HCT116 (cell line): ENCODE results near the gene ANGEL1.

Experiments
- ATF3 ChIP-seq: IDR thresholded peaks from 2 replicates; pipeline ENCODE4 v1.6.1; 2012
- CTCF ChIP-seq, 3 experiments: fragments of 200-600 bp in 1 of 3; sonication (generic) in 1 of 3; IDR thresholded peaks in 2 of 3; conservative IDR thresholded peaks in 1 of 3; 2 replicates each; pipeline ENCODE4 v1.5.1; 2012 to 2017; ENCODE audit warnings: low read depth in 2 of 3, low read length in 2 of 3, antibody characterized with exemption in 1 of 3, borderline replicate concordance in 1 of 3, control low read depth in 1 of 3, mild to moderate bottlenecking in 1 of 3, mixed read lengths in 1 of 3, mixed run types in 1 of 3, moderate library complexity in 1 of 3; ENCODE audit not compliant: insufficient read depth in 1 of 3
- EGR1 ChIP-seq: IDR thresholded peaks from 2 replicates; pipeline ENCODE4 v1.6.1; 2012; ENCODE audit warnings: low read depth
- ELF1 ChIP-seq: IDR thresholded peaks from 2 replicates; pipeline ENCODE4 v1.6.1; 2012; ENCODE audit warnings: low read depth, borderline replicate concordance
- EZH2 ChIP-seq: fragments of 200-600 bp; sonication (generic); IDR thresholded peaks from 2 replicates; pipeline ENCODE4 v1.6.1; 2017; ENCODE audit warnings: antibody characterized with exemption, mixed run types
- EZH2phosphoT487 ChIP-seq: fragments of 200-600 bp; IDR thresholded peaks from 2 replicates; pipeline ENCODE4 v1.6.1; 2018; ENCODE audit warnings: antibody characterized with exemption, borderline replicate concordance
- FOSL1 ChIP-seq: IDR thresholded peaks from 2 replicates; pipeline ENCODE4 v1.6.1; 2012; ENCODE audit warnings: low read depth
- MAX ChIP-seq: IDR thresholded peaks from 2 replicates; pipeline ENCODE4 v1.6.1; 2012
- POLR2A ChIP-seq: IDR thresholded peaks from 2 replicates; pipeline ENCODE4 v1.7.0; 2011; ENCODE audit warnings: borderline replicate concordance; ENCODE audit not compliant: insufficient read depth, insufficient read length; ENCODE audit errors: extremely low read depth
- POLR2AphosphoS5 ChIP-seq: IDR thresholded peaks from 2 replicates; pipeline ENCODE4 v1.6.1; 2011; ENCODE audit warnings: mild to moderate bottlenecking, low read depth, low read length, moderate library complexity
- SP1 ChIP-seq: IDR thresholded peaks from 2 replicates; pipeline ENCODE4 v1.6.1; 2012; ENCODE audit warnings: low read depth
- YY1 ChIP-seq: IDR thresholded peaks from 2 replicates; pipeline ENCODE4 v1.6.1; 2011; ENCODE audit warnings: low read length, low read depth, moderate library complexity, mild to moderate bottlenecking; ENCODE audit not compliant: insufficient replicate concordance; ENCODE audit errors: extremely low read depth
- ZBTB33 ChIP-seq: IDR thresholded peaks from 2 replicates; pipeline ENCODE4 v1.6.1; 2011; ENCODE audit warnings: mild to moderate bottlenecking, low read length, moderate library complexity; ENCODE audit not compliant: insufficient replicate concordance; ENCODE audit errors: extremely low read depth

GRCh38 chr14:76771437-76771980 is 41.2 kb downstream of the ANGEL1 start:
- no peak for TF ChIP-seq CTCF (IDR thresholded peaks at IDR 0.05 in 2 of 3, conservative IDR thresholded peaks at IDR 0.05 in 1 of 3; ENCODE audit: borderline replicate concordance in 1 of 3, insufficient read depth in 1 of 3, low read depth in 2 of 3, low read length in 2 of 3)
- TF ChIP-seq EZH2 = no peak
- no peak for TF ChIP-seq POLR2A
- TF ChIP-seq SP1 = no peak
- no peak for TF ChIP-seq MAX
- no peak for TF ChIP-seq EZH2phosphoT487
- TF ChIP-seq POLR2AphosphoS5 = no peak
- TF ChIP-seq FOSL1 = no peak
- no peak for TF ChIP-seq ATF3
- no peak for TF ChIP-seq ELF1
- TF ChIP-seq ZBTB33 = no peak
- no peak for TF ChIP-seq YY1
- TF ChIP-seq EGR1 = no peak
